Myocyte (in vitro differentiated cells): Measurements from ENCODE around the gene RHOBTB1. TPM values are rescaled to one million over a fixed set of nuclear protein-coding genes. Genes with fewer than 3 reads are reported as not detected.
A peak's percentile ranks its signal among the peaks of the same experiment; 100 is the strongest.
"Not testable (repeated sequence)": the region's sequence is repeated elsewhere in the genome, so short reads cannot be mapped to it uniquely, and the experiment has no call there.

Experiments
- DNase-seq: peaks from one replicate; pipeline ENCODE4 v3.0.0-alpha.2; 2012; ENCODE audit warnings: low read depth
- total RNA-seq: library from RNA; depleted of rRNA; stranded (reverse); fragments of >200 nt; gene quantifications from 2 replicates; pipeline ENCODE4 v1.2.3, GENCODE V29; 2014

RHOBTB1 gene
- total RNA-seq, 1 donor from 2014 or later: 29.6 TPM

GRCh38 chr10:60868946-60869345 is 75.0 kb downstream of the RHOBTB1 start:
- DNase-seq: no peak

- DNase-seq: no peak
Measured at GRCh38 chr10:60865198-60865783, 78.7 kb downstream of the RHOBTB1 start.

- DNase-seq: peak; percentile 17
Measured at GRCh38 chr10:60863796-60864195, 80.2 kb downstream of the RHOBTB1 start.

- DNase-seq: no peak
Measured at GRCh38 chr10:60862517-60862916, 81.5 kb downstream of the RHOBTB1 start.

- peak; percentile 79 for DNase-seq
Measured at GRCh38 chr10:60856405-60856804, 87.6 kb downstream of the RHOBTB1 start.

GRCh38 chr10:60853637-60854036 is 90.3 kb downstream of the RHOBTB1 start:
- DNase-seq: peak; percentile 48

- peak; percentile 98 for DNase-seq
Measured at GRCh38 chr10:60853107-60853506, 90.9 kb downstream of the RHOBTB1 start.

GRCh38 chr10:60849740-60850139 is 94.2 kb downstream of the RHOBTB1 start:
- no peak for DNase-seq

GRCh38 chr10:60849217-60849616 is 94.8 kb downstream of the RHOBTB1 start:
- DNase-seq: peak; percentile 40

GRCh38 chr10:60848680-60849079 is 95.3 kb downstream of the RHOBTB1 start:
- DNase-seq: peak; percentile 24

- peak; percentile 89 for DNase-seq
Measured at GRCh38 chr10:60848126-60848525, 95.9 kb downstream of the RHOBTB1 start.

- peak; percentile 64 for DNase-seq
Measured at GRCh38 chr10:60846173-60846572, 97.8 kb downstream of the RHOBTB1 start.

GRCh38 chr10:60845038-60845437 is 98.9 kb downstream of the RHOBTB1 start:
- no peak for DNase-seq

- DNase-seq: no peak
Measured at GRCh38 chr10:60842694-60843093, 101.3 kb downstream of the RHOBTB1 start.

GRCh38 chr10:60841227-60841626 is 102.8 kb downstream of the RHOBTB1 start:
- DNase-seq: not testable (repeated sequence)

GRCh38 chr10:60835049-60835448 is 108.9 kb downstream of the RHOBTB1 start:
- no peak for DNase-seq

GRCh38 chr10:60834401-60834800 is 109.6 kb downstream of the RHOBTB1 start:
- no peak for DNase-seq

GRCh38 chr10:60832136-60832535 is 111.8 kb downstream of the RHOBTB1 start:
- not testable (repeated sequence) for DNase-seq

GRCh38 chr10:60828489-60828852 is 115.5 kb downstream of the RHOBTB1 start:
- DNase-seq: no peak

GRCh38 chr10:60827791-60828488 is 116.0 kb downstream of the RHOBTB1 start:
- peak; percentile 40 for DNase-seq

- DNase-seq: no peak
Measured at GRCh38 chr10:60825520-60825919, 118.5 kb downstream of the RHOBTB1 start.

- no peak for DNase-seq
Measured at GRCh38 chr10:60823324-60823723, 120.7 kb downstream of the RHOBTB1 start.

- no peak for DNase-seq
Measured at GRCh38 chr10:60822809-60823208, 121.2 kb downstream of the RHOBTB1 start.
